HCT116 (cell line): ENCODE measurements around the gene ARHGAP33. TPM values are rescaled to one million over a fixed set of nuclear protein-coding genes. Genes with fewer than 3 reads are reported as not detected.

Experiments used
- ATAC-seq: fragments of 200-7000 bp; cut with Tn5 transposase; 2 replicates; pipeline ENCODE4 v1.9.1; 2020; ENCODE audit warnings: mild to moderate bottlenecking, moderate library complexity
- BruUV-seq: library from RNA; stranded (reverse); fragments of 400-500 nt; replicated peaks from 2 replicates; lab custom pipeline; 2021; lab: Mats Ljungman, UMichigan
- CTCF ChIA-PET: fragments of 300-600 bp; sonication (Branson Sonifier 250); formaldehyde crosslinking; loops from one replicate; lab custom pipeline; 2021; ENCODE audit warnings: antibody characterized with exemption; lab: Charles Lee
- POLR2A ChIA-PET: fragments of 300-600, 350-600 bp; sonication (Branson Sonifier 250); formaldehyde crosslinking; loops from one replicate; lab custom pipeline; 2021; ENCODE audit warnings: antibody characterized with exemption; lab: Charles Lee
- RAD21 ChIA-PET, 2 experiments: fragments of 300-600 bp; sonication (Branson Sonifier 250); formaldehyde crosslinking; loops; one replicate each; lab custom pipeline; 2023; ENCODE audit warnings: low total read pairs in 2 of 2; ENCODE audit not compliant: uncharacterized antibody in 2 of 2, unreplicated experiment in 2 of 2, low non-redundant PET in 1 of 2; lab: Charles Lee
- DNase-seq: peaks from one replicate; pipeline ENCODE4 v3.0.0-alpha.2; 2010; ENCODE audit warnings: low read depth, low spot score
- H2AFZ ChIP-seq: fragments of 200-600 bp; shearing (Covaris generic), sonication (generic); 2 replicates; pipeline ENCODE4 v1.6.1; 2017; ENCODE audit warnings: low read depth, mixed run types, mixed read lengths, antibody characterized with exemption, low read length; ENCODE audit not compliant: poor library complexity, severe bottlenecking
- H3K27ac ChIP-seq: 2 replicates; pipeline ENCODE4 v1.5.1; 2012; ENCODE audit warnings: low read depth, low read length
- H3K27me3 ChIP-seq: fragments of 200-600 bp; sonication (generic); 2 replicates; pipeline ENCODE4 v1.6.1; 2016; ENCODE audit warnings: mixed run types, low read length, mixed read lengths; ENCODE audit not compliant: insufficient read depth
- H3K36me3 ChIP-seq, 2 experiments: fragments of 200-500 bp in 1 of 2; fragments of 200-600 bp in 1 of 2; sonication (Bioruptor generic) in 1 of 2; sonication (generic) in 1 of 2; 2 replicates each; pipeline versions ENCODE4 v1.5.1 to v1.6.1; 2014 to 2016; ENCODE audit warnings: low read length in 2 of 2, inconsistent platforms in 1 of 2, mixed read lengths in 1 of 2, mixed run types in 1 of 2; ENCODE audit not compliant: insufficient read depth in 2 of 2, control insufficient read depth in 1 of 2
- H3K4me1 ChIP-seq, 2 experiments: fragments of 200-600 bp in 1 of 2; sonication (generic) in 1 of 2; 2 replicates each; pipeline versions ENCODE4 v1.5.1 to v1.6.1; 2012 to 2017; ENCODE audit warnings: low read length in 2 of 2, inconsistent platforms in 1 of 2, mild to moderate bottlenecking in 1 of 2, mixed read lengths in 1 of 2, mixed run types in 1 of 2, moderate library complexity in 1 of 2; ENCODE audit not compliant: insufficient read depth in 2 of 2, control insufficient read depth in 1 of 2
- H3K4me2 ChIP-seq: fragments of 200-600 bp; sonication (generic); 2 replicates; pipeline ENCODE4 v1.6.1; 2017; ENCODE audit warnings: mixed run types, low read length, mixed read lengths
- H3K4me3 ChIP-seq, 2 experiments: fragments of 200-600 bp in 1 of 2; sonication (generic) in 1 of 2; replicated peaks in 1 of 2; 2 replicates each; pipeline ENCODE4 v1.5.1; 2011 to 2016; ENCODE audit warnings: low read length in 2 of 2, control low read depth in 1 of 2, low read depth in 1 of 2, mild to moderate bottlenecking in 1 of 2, mixed read lengths in 1 of 2, mixed run types in 1 of 2
- H3K79me2 ChIP-seq: fragments of 200-600 bp; sonication (generic); 2 replicates; pipeline ENCODE4 v1.6.1; 2017; ENCODE audit warnings: mild to moderate bottlenecking, mixed run types, low read length, moderate library complexity, mixed read lengths; ENCODE audit not compliant: insufficient read depth
- H3K9ac ChIP-seq: fragments of 200-600 bp; sonication (generic); 2 replicates; pipeline ENCODE4 v1.6.1; 2016; ENCODE audit warnings: low read length, mixed read lengths
- H3K9me2 ChIP-seq: fragments of 200-600 bp; sonication (generic), shearing (Covaris generic); 2 replicates; pipeline ENCODE4 v1.6.1; 2017; ENCODE audit warnings: mixed run types, mild to moderate bottlenecking, moderate library complexity; ENCODE audit not compliant: insufficient read depth
- H3K9me3 ChIP-seq, 2 experiments: fragments of 200-500 bp in 1 of 2; fragments of 200-600 bp in 1 of 2; sonication (Bioruptor generic) in 1 of 2; sonication (generic) in 1 of 2; 2 replicates each; pipeline ENCODE4 v1.6.1; 2014 to 2017; ENCODE audit warnings: low read length in 2 of 2, mixed read lengths in 2 of 2, inconsistent platforms in 1 of 2, low read depth in 1 of 2, mild to moderate bottlenecking in 1 of 2, mixed run types in 1 of 2, moderate library complexity in 1 of 2; ENCODE audit not compliant: control insufficient read depth in 1 of 2, insufficient read depth in 1 of 2
- H4K20me1 ChIP-seq: fragments of 200-600 bp; sonication (generic), shearing (Covaris generic); 2 replicates; pipeline ENCODE4 v1.6.1; 2017; ENCODE audit warnings: mixed run types, mild to moderate bottlenecking, moderate library complexity; ENCODE audit not compliant: insufficient read depth
- CTCF ChIP-seq, 3 experiments: fragments of 200-600 bp in 1 of 3; sonication (generic) in 1 of 3; IDR thresholded peaks in 2 of 3; conservative IDR thresholded peaks in 1 of 3; 2 replicates each; pipeline ENCODE4 v1.5.1; 2012 to 2017; ENCODE audit warnings: low read depth in 2 of 3, low read length in 2 of 3, antibody characterized with exemption in 1 of 3, borderline replicate concordance in 1 of 3, control low read depth in 1 of 3, mild to moderate bottlenecking in 1 of 3, mixed read lengths in 1 of 3, mixed run types in 1 of 3, moderate library complexity in 1 of 3; ENCODE audit not compliant: insufficient read depth in 1 of 3
- EZH2 ChIP-seq: fragments of 200-600 bp; sonication (generic); IDR thresholded peaks from 2 replicates; pipeline ENCODE4 v1.6.1; 2017; ENCODE audit warnings: antibody characterized with exemption, mixed run types
- POLR2A ChIP-seq: IDR thresholded peaks from 2 replicates; pipeline ENCODE4 v1.7.0; 2011; ENCODE audit warnings: borderline replicate concordance; ENCODE audit not compliant: insufficient read depth, insufficient read length; ENCODE audit errors: extremely low read depth
- SIN3A ChIP-seq: IDR thresholded peaks from 2 replicates; pipeline ENCODE4 v1.6.1; 2012; ENCODE audit warnings: low read depth
- SP1 ChIP-seq: IDR thresholded peaks from 2 replicates; pipeline ENCODE4 v1.6.1; 2012; ENCODE audit warnings: low read depth
- intact Hi-C: fragments of 100-400 bp; cut with micrococcal nuclease; formaldehyde crosslinking; loops from 2 replicates; pipeline ENCODE4 v1.10.0; 2022
- total RNA-seq: library from RNA; stranded (reverse); gene quantifications from one replicate; pipeline ENCODE4 v1.2.1, GENCODE V29; 2021; ENCODE audit not compliant: unreplicated experiment

The ARHGAP33 gene
- total RNA-seq, 1 experiment from 2014 or later = 30.2 TPM

DNA sequence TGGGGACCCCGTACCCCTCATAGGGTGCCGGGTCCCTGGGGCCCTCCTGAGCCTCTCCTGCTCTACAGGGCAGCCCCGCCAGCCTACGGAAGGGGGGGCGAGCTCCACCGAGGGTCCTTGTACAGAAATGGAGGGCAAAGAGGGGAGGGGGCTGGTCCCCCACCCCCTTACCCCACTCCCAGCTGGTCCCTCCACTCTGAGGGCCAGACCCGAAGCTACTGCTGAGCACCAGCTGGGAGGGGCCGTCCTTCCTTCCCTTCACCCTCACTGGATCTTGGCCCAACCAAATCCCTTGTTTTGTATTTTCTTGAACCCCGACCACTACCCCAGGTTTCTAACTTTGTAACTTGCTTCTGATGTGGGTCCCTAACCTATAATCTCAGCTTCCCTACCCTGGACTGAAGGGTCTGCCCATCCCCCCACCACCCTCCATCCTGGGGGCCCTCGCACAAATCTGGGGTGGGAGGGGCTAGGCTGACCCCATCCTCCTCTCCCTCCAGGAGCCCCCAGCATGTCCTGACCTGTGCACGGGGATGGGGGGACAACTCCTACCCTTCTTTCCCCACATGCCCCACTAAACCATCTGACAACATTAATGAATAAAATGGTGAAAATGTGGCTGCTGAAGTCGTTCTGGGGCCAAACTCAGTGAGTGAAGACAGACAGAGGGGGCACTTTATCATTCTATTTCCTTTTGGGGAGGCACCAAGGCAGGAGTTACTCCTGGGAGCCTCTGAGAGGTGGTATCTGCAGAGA is 13.0 kb downstream of the ARHGAP33 start:
- Histone ChIP-seq H3K4me1 (peaks cover 0 to 5% of the 10 kb centered on the region in 2 experiments; a peak in 2 of 4 replicates), H3K4me3 (no peak overlapping the region), H3K79me2 (no peaks in the 10 kb centered on the region), H3K36me3 (0 out of 4 replicates have a peak, but pooled peaks cover 0 to 2% of the 10 kb centered on the region in 2 experiments), H3K9ac (no peak overlapping the region), H3K4me2 (no peak overlapping the region), H3K9me3 (no peaks in the 10 kb centered on the region), H4K20me1 (no peaks in the 10 kb centered on the region), H3K27ac (no peak overlapping the region), H2AFZ (no peak overlapping the region), H3K9me2 (no peaks in the 10 kb centered on the region), H3K27me3 (no peaks in the 10 kb centered on the region)
- ChIA-PET POLR2A (interaction anchor here (1.0 kb wide), 1 partner anchor 40 kb away, joined by 3 read pairs; the partner anchor contains the start of gene LIN37), RAD21 (no interaction called here), CTCF (no interaction called here)
- intact Hi-C loops = no loop called here
- DNase-seq (no peak), ATAC-seq (no peak)
- TF ChIP-seq EZH2 (no peak), SP1 (no peak), POLR2A (no peak)
- no TSS peak for BruUV-seq

DNA sequence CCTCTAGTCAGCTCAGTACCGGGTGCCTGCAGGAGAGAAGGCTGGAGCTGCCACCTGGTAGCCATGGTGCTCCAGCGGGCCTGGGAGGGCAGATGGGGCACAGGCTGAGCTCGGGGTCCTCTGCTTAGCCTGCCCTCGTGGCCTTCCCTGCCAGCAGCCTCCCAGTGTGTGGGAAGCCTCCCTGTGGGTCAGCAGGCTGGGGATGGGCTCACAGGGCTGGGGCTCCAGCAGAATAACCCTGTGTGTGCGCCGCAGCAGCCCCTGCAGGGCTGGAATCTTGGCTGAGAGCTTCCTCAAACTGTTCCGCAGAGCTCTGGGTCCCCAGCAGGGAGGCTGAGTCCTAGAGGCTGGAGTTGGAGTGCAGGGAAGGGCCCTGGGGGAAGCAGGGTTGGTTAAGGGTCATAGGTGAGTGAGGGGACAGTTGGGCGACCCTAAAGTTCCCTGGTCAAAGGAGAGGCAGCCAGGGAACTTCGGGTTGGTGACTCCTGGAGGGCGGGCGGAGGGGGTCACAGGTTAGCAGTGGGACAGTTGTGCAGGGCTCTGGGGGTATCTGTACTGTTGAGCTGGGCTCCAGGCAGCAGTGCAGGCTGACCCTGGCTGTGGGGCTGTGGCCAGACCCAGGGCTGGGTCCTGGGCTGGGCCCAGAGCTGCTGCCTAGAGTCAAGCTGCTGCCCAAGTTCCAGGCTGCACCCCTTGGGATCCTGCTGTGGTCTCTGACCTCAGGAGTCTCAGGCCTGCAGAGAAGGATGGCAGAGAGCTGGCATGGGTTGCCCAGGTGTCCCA is 14.0 kb downstream of the ARHGAP33 start:
- Histone ChIP-seq H3K9me2 (no peaks in the 10 kb centered on the region), H2AFZ (no peak overlapping the region), H3K4me3 (no peak overlapping the region), H3K9me3 (no peaks in the 10 kb centered on the region), H3K27ac (no peak overlapping the region; the same call in 1 of the 2 replicates), H3K4me2 (no peak overlapping the region), H3K36me3 (0 out of 4 replicates have a peak, but pooled peaks cover 0 to 2% of the 10 kb centered on the region in 2 experiments), H3K79me2 (no peaks in the 10 kb centered on the region), H3K27me3 (no peaks in the 10 kb centered on the region), H3K4me1 (peaks cover 0 to 5% of the 10 kb centered on the region in 2 experiments; a peak in 2 of 4 replicates), H3K9ac (no peak overlapping the region), H4K20me1 (no peaks in the 10 kb centered on the region)
- ChIA-PET POLR2A (no interaction called here), CTCF (no interaction called here), RAD21 (interaction anchor here in 1 of 2 experiments (0.6 kb wide), 1 partner anchor 385 kb away, joined by 3 read pairs; no protein-coding TSS in a partner anchor)
- no peak for ATAC-seq
- intact Hi-C loops = no loop called here
- no peak for DNase-seq
- BruUV-seq = no TSS peak
- TF ChIP-seq SIN3A (no peak), CTCF (IDR thresholded peaks at IDR 0.05 in 2 of 3, conservative IDR thresholded peaks at IDR 0.05 in 1 of 3; ENCODE audit: borderline replicate concordance in 1 of 3, insufficient read depth in 1 of 3, low read depth in 2 of 3, low read length in 2 of 3) (no peak)
